Activated CD4-positive, alpha-beta T cell treated with anti-CD3 and anti-CD28 coated beads for 48 hours (primary cell): Measurements from ENCODE around the gene G6PC1.

Source experiments
- DNase-seq: peaks from one replicate; pipeline ENCODE4 v3.0.0-alpha.2; 2020

G6PC1 gene

DNA sequence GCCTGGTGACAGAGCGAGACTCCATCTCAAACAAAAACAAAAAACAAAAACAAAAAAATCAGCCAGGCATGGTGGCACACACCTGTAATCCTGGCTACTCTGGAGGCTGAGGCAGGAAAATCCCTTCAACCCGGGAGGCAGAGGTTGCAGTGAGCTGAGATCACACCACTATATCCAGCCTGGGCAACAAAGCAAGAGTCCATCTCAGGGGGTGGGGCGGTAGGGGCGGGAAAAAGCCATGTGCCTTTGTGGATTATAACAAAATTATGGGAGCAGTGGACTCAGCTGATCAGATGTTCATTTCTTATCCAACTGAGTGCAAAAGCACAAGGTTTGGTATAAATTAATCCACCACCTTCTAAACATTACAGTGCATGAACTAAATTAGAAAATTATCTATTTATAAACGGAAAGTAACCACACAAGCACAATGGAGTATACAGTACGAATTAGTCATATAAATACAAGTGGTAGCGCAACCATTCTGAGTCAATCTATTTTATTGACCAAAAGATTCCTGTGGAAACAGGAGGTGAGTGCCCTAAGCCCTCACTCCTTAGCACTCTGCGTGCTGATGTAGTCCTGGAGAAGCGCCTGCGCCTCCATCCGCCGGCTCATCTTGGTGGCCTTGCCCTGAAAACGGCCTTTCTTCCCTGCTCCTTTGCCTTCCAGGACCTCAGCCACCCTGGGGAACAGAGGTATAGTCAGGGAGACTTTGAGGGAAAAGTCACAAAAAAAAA, 49.6 kb downstream of the G6PC1 start:
- DNase-seq = no peak
